DMS53 (cell line): Measurements from ENCODE around the gene DPCD.
"Not testable (repeated sequence)": the region's sequence is repeated elsewhere in the genome, so short reads cannot be mapped to it uniquely, and the experiment has no call there.

Experiments used
- DNase-seq: peaks from one replicate; lab custom pipeline; 2025; lab: John Stamatoyannopoulos, UW

DPCD gene

DNA sequence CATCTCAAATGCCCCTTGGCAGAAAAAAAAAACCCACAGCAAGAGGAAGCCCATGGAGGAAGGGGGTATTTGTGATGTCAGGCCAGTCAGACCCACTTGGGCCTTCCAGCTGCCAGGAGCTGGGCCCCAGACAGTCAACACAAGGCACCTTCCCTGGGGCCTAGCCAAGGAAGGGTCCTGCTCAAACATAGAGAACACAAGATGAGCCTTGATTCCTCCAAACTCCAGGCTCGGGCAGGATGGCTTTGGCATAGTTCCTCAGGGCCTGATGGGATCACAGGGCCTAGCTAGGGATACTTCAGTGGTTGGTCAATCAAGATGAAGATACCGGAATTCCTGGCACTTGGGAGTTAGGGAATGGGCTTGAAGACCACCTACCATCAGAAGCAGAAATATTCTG, 30.8 kb downstream of the DPCD start:
- DNase-seq, result no peak

DNA sequence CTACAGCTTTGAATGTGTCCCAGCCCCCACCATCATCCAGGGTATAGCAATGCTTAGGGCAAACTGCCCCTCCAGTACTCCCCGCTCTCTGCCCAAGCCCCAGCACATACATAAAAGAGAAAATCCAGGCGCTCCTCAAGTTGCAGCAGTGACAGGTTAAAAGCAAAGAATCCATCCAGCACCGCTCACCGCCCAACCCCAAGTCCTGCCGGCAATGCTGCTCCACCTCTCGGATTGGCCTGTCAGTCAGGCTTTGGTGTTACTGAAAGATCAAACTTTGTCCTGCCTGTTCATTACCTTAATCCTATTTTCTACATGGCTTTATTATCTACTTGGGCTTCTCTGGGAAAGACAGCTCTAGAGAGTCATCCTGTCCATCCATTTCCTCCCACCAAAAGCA, 31.9 kb downstream of the DPCD start:
- no peak for DNase-seq

DNA sequence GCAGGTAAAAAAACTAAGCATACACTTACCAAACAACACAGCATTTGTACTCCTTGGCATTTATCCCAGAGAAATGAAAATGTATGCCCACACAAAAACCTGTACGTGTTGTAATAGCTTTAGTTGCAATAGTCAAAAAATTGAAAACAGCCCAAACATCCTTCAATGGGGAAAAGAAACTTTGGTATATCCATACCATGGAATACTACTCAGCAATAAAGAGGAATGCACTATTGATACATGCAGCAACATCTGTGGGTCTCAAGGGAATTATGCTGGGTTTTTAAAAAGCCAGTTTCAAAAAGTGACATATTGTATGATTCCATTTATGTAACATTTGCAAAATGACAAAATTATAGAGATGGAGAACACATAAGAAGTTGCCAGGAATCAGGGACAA, 35.4 kb downstream of the DPCD start:
- no peak for DNase-seq

- DNase-seq, result no peak
These were observed 36.5 kb downstream of the DPCD start for GRCh38 chr10:101624526-101625102.

DNA sequence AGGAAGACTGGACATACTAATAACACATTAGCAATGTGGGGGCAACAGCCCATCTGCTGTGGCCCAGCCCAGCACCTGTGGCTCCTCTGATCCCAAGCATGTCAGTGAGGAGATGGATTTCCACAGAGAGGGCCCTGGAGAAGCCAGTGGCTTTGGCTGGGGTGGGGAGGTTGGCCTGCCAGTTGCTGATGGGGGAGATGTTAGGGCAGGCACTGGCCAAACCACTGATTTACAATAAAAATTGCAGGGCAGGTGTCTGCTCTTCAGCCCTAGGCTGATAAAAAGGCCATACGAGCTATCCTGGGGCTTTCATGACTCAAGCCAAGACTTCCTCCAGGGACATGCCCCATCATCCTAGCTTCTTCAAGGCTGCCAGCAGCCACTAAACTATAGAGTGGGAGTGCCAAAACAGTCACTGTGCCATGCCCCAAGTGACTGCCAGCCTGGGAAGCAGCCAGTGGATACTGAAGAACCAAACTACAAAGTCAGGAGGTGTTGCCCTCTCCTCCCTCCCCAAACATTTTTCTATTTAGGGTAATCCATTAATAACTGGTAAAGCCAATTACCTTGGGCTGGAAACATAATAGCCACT, 37.8 kb downstream of the DPCD start:
- no peak for DNase-seq

DNA sequence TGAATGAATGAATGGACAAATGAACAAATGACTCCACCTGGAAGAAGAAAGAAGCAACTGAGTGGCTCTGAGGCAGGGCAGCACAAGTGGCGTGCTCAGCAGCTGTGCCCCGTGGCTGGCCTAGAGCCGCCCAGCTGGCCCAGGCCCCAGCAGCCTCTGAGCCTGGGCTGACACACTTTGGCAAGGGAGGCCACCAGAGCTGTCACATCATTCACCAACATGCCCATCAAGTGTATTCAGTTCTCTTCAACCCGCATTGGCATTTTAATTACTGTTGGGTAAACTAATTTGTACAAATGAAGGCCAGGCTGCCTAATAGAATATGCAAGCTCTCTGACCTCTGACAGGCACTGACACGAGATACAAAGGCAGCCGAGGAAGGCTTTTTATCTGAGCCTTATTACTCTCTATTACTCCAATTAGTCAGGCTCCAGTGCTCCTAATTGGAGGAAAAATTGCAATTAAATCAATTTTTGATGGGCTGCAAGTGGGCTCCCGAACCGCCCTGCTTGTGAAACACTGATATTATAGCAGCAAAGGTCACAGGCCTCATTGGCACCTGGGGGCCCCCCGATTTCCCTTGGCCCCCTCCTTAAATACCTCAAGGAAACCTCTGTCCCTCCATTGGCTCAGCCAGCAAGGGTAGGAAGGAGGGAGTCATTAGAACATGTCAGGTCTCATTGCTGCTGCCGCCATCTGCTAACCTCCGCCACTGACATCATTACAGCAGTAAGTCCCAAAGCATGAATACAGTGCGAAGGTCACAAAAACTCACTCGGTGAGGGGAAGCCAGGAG, 41.9 kb downstream of the DPCD start:
- no peak for DNase-seq

- DNase-seq, result no peak
These were observed 42.5 kb downstream of the DPCD start for GRCh38 chr10:101630633-101630920.

DNA sequence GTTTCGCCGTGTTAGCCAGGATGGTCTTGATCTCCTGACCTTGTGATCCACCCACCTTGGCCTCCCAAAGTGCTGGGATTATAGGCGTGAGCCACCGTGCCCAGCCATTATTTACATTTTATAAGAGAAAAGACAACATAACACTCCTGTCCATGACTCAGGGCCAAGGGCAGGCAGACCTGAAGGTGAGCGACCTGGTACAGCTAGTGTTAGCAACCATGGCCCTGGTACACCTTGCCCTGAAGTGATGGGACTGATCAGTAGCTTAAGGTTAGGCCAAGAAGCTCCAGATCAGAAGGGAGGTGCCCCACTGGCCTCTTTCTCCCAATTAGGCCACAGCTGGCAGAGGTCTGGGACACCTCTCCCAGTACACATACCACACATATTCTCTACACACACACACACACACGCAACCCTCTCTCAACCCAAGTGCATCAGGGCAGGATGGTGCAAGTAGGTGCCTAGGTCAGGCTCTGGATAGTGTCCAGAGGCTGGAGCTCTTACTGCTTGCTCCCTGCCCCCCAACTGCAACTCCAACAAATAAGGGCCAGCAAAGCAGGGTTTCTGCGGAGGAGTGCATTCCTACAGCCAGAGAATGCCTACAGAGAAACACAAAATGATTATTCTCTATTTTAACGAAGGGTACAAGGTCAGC, 43.8 kb downstream of the DPCD start:
- no peak for DNase-seq

- not testable (repeated sequence) for DNase-seq
These were observed 45.4 kb downstream of the DPCD start for GRCh38 chr10:101633510-101633909.

- no peak for DNase-seq
These were observed 51.2 kb downstream of the DPCD start for GRCh38 chr10:101639141-101639900.

GRCh38 chr10:101643546-101643945, 55.4 kb downstream of the DPCD start:
- DNase-seq, result no peak

- DNase-seq, result no peak
These were observed 55.9 kb downstream of the DPCD start for GRCh38 chr10:101644002-101644401.

GRCh38 chr10:101645659-101646058, 57.5 kb downstream of the DPCD start:
- no peak for DNase-seq

GRCh38 chr10:101646364-101646763, 58.2 kb downstream of the DPCD start:
- DNase-seq, result no peak

DNA sequence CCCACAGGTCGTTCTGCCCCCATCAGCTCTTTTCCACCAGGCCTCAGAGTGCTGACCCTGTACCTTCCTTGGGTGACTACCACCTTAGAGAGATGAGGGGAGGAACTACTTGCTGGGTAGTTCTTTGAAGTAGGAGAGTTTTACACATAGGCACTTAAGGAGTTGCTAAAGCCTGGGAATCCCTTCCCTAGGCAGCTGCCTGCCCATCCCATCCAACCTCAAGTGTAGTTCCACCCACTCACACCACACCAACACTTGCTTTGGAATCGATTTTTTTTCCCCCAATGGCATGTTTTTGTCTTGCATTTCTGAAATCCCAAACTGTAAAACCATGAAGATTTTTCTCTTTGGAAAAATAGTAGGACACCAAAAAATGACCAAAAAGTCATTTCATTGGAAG, 59.1 kb downstream of the DPCD start:
- DNase-seq, result no peak

DNA sequence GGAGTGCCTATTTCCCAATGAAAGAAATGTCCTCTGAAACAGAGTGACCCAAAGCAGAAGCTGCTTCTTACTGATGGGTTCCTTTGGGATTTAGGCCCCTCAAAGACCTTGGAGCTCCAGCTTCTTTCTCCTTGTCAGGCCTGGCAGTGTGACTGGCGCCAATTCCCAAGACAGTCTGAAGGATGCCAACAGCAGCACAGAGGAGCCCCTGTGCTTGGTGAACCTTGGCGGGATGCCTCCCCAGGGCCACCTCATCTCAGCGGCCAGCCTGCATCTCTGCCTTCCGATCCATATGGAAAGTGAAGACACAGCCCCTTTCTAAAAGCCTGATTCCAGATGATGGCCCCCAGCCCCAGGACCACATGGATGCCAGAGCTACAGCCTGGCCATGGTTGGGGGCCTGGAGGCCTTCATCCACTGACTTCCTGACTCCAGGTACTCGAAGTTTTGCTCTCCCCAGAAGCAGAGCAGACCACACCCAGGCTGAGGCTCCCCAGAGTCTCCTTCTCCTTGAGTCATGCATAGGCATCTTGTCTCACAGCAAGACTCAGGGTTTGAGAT, 61.5 kb downstream of the DPCD start:
- no peak for DNase-seq

DNA sequence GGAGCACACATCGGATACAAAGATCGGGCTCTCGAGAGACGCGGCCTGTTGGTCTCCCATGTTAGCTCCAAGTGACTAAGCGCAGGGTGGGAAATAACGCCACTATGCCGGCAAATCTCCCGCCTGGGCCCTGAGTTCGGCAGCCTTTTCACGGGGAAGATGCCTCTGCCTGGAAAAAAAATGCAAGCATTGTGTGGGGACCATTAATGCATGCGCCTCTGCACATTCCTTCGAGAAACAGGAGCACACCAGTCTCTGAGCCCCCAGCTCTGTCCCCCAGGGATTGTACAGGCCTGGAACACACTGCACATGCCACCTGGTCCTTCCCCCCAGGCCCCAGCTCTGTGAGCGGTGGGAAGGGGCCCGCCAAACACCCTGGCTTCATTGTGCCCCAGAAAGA, 62.7 kb downstream of the DPCD start:
- no peak for DNase-seq

DNA sequence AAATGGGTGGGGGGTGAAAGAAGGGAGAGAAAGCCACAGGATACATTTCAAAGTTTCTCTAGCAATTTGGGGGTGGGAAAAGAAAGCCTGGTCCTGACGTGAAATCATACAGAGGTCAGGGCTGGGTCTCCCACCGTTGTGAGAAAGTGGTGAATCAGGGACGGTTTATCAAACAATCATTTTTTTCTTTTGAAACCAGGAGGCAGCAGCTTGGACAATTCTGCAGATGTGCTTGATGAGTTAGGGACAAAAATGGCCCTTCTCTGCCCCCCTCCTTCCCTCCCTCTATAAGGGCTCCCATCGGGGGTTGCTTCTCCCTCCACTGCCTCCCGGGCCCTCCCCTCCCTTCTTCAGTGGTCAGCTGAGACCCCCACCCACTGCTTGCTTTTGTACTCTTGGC, 63.2 kb downstream of the DPCD start:
- DNase-seq, result no peak

DNA sequence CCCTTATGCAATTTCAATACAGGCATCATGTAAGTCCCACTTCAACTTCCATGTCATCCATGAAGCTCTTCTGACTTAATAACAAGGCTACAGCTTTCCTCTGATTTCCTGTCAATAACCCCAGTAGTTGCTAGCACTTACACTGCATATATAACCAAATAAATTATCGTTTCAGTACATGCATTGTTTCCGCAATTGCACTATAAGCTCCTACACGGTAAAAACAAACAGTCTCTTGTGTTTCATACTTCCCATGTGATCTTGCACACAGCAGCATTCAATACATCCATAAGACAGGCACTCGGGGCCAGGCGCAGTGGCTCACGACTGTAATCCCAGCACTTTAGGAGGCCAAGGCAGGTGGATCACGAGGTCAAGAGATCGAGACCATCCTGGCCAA, 65.4 kb downstream of the DPCD start:
- DNase-seq, result no peak

GRCh38 chr10:101655570-101655969, 67.4 kb downstream of the DPCD start:
- no peak for DNase-seq

DNA sequence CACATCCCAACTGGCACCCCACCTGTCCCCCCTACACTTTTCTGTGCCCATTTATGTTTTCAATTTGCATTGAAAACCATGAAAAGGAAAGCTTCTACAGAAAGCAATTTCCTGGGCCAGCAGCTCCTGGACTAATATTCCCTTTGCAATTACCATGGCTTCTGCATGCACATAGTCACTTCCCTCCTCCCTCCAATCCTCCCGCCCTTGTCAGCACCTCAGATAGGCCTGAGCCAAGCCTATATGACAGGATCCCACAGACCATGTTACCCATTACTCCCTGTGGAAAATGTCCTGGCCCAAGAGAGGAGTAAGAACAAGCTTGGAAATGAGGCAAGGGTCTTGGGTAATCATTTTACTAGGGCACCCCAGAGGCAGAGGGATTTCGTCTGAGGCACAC, 68.8 kb downstream of the DPCD start:
- DNase-seq, result no peak

DNA sequence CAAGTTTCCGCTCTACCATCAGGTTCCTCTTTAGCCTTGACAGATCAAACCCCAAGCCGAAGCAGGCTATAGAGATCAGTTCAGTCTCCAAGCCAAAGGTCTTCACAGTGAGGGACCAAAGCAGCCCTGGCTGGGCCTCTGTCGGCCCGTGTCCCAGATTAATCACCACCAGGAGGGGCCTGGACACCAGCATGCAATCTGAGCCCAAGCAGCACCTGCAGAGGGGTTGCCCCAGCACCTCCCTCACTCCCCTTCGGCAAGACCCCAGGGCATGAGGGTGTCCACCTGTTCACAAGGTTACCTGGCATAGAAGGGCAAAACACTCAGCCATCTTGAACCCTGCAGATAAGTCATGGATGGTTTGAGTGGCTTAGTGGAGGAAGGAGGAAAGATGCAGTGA, 70.9 kb downstream of the DPCD start:
- DNase-seq, result no peak
